Naive B cell (primary cell): ENCODE results near the gene KCNK3. TPM values are rescaled to one million over a fixed set of nuclear protein-coding genes. Genes with fewer than 3 reads are reported as not detected.
"Not testable (repeated sequence)": the region's sequence is repeated elsewhere in the genome, so short reads cannot be mapped to it uniquely, and the experiment has no call there.

Experiments
- ATAC-seq, 2 donors: fragments of 150-1000 bp; cut with Tn5 transposase; 2 replicates each; pipeline ENCODE4 v1.10.0; 2021; ENCODE audit warnings: low read depth in 2 of 2, mild to moderate bottlenecking in 2 of 2, moderate library complexity in 2 of 2
- DNase-seq: peaks from one replicate; pipeline ENCODE4 v3.0.0; 2022
- H3K27ac Mint-ChIP-seq, 6 donors: one replicate each; pipeline ENCODE4 v1.8.0; 2020 to 2022; ENCODE audit warnings: mild to moderate bottlenecking in 6 of 6, mixed read lengths in 6 of 6, moderate library complexity in 5 of 6, inconsistent platforms in 2 of 6
- H3K27me3 Mint-ChIP-seq, 3 donors: one replicate each; pipeline ENCODE4 v1.8.0; 2021 to 2022; ENCODE audit warnings: mixed read lengths in 3 of 3, mild to moderate bottlenecking in 1 of 3
- H3K36me3 Mint-ChIP-seq, 2 donors: one replicate each; pipeline ENCODE4 v1.8.0; 2020 to 2022; ENCODE audit warnings: mixed read lengths in 2 of 2, inconsistent platforms in 1 of 2, mild to moderate bottlenecking in 1 of 2
- H3K4me1 Mint-ChIP-seq, 3 donors: one replicate each; pipeline ENCODE4 v1.8.0; 2020 to 2022; ENCODE audit warnings: mixed read lengths in 3 of 3, inconsistent platforms in 1 of 3, mild to moderate bottlenecking in 1 of 3, moderate library complexity in 1 of 3
- H3K4me3 Mint-ChIP-seq, 8 donors: one replicate each; pipeline ENCODE4 v1.8.0; 2020 to 2022; ENCODE audit warnings: mild to moderate bottlenecking in 8 of 8, mixed read lengths in 8 of 8, moderate library complexity in 8 of 8, inconsistent platforms in 2 of 8
- H3K9me3 Mint-ChIP-seq, 7 donors: one replicate each; pipeline ENCODE4 v1.8.0; 2020 to 2022; ENCODE audit warnings: mixed read lengths in 7 of 7, mild to moderate bottlenecking in 5 of 7, inconsistent platforms in 2 of 7, moderate library complexity in 1 of 7
- polyA plus RNA-seq, 6 donors: library from polyadenylated mRNA; unstranded; fragments of 300-500 nt; fragmentation: Illumina TruSeq; gene quantifications; one replicate each; pipeline ENCODE4 v1.2.3, GENCODE V29; 2021; ENCODE audit warnings: low read depth in 6 of 6

Gene KCNK3
- polyA plus RNA-seq, 6 donors from 2014 or later = not detected

DNA sequence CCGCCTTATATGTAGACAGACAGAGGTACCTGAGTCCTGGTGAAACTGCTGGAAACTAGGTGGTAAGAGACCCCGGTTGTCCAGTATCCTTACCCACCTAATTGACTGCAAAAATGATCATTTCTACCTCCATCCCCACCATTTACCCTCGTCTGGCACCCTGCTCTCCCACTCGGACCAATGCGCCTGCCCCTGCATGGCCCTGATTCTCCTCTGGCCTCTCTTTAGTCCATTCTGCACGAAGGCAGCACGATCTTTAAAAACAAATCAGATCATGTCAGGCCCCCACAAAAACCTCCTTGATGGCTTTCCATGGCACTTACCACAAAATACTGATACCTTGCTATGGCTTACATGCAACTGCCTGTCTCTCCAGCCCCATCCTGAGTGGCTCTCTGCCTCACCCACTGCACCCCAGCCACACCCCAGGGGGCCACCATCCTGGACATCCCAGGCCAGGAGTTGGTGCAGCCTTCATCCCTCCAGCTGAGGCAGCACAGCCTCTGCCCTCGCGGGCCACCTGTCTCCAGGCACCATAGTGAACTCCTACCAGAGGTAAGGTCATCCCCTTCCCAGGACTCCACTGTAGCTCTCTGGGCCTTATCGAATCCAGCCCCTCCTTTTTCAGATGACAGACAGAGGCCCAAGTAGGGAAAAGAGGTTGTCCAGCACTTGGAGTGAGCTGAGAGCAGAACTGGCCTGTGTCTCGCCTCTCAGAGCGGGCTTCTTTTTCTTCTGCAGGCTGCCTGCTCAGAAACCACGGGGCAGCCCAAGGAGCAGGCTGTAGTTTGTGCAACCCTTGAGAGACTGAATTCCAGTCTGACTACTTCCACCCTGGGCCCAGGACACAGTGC, 39.1 kb upstream of the KCNK3 start:
- no peak for DNase-seq
- no peak overlapping the region for H3K27ac Mint-ChIP-seq
- H3K36me3 Mint-ChIP-seq = no peaks in the 10 kb centered on the region
- no peak for ATAC-seq
- peaks cover 5 to 47% (median 31%) of the 10 kb centered on the region in 3 donors for H3K27me3 Mint-ChIP-seq
- H3K4me1 Mint-ChIP-seq = no peaks in the 10 kb centered on the region
- peak overlapping the region in 1 of 8 donors; percentile 29 for H3K4me3 Mint-ChIP-seq
- peaks cover 0 to 5% (median 1%) of the 10 kb centered on the region in 7 donors for H3K9me3 Mint-ChIP-seq

DNA sequence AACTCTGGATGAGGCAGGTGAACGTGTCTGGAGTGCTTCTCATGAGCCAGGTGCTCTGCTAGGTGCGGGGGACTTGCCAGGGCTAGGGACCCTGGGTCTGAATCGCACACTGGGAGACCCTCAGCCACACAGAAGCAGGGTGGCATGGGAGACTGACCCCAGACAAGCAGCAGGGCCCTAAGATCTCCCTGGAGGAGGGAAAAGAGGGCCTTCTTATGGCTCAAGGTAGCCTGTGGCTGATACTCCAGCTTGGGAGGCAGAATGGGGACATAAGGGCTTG, 38.5 kb upstream of the KCNK3 start:
- H3K4me3 Mint-ChIP-seq = no peak overlapping the region
- H3K36me3 Mint-ChIP-seq = peaks cover 0 to 4% of the 10 kb centered on the region in 2 donors
- H3K27me3 Mint-ChIP-seq = peaks cover 5 to 53% (median 37%) of the 10 kb centered on the region in 3 donors
- H3K4me1 Mint-ChIP-seq = no peaks in the 10 kb centered on the region
- no peak overlapping the region for H3K27ac Mint-ChIP-seq
- ATAC-seq (no peak), DNase-seq (no peak)
- peaks cover 3 to 9% (median 6%) of the 10 kb centered on the region in 7 donors for H3K9me3 Mint-ChIP-seq

DNA sequence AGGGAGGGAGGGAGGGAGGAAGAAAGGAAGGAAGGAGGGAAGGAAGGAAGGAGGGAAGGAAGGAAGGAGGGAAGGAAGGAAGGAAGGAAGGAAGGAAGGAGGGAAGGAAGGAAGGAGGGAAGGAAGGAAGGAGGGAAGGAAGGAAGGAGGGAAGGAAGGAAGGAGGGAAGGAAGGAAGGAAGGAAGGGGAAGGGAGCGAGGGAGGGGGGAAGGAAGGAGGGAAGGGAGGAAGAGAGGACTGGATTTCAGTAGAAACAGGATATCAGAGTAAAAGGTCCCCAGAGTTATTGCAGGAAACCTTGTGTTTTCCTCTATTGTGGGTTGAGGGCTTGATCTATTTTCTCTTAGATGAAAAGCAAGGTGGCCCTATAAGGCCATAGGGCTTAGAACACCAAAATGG, 37.4 kb upstream of the KCNK3 start:
- H3K27me3 Mint-ChIP-seq = peaks cover 5 to 46% (median 33%) of the 10 kb centered on the region in 3 donors
- not testable (repeated sequence) for ATAC-seq

DNA sequence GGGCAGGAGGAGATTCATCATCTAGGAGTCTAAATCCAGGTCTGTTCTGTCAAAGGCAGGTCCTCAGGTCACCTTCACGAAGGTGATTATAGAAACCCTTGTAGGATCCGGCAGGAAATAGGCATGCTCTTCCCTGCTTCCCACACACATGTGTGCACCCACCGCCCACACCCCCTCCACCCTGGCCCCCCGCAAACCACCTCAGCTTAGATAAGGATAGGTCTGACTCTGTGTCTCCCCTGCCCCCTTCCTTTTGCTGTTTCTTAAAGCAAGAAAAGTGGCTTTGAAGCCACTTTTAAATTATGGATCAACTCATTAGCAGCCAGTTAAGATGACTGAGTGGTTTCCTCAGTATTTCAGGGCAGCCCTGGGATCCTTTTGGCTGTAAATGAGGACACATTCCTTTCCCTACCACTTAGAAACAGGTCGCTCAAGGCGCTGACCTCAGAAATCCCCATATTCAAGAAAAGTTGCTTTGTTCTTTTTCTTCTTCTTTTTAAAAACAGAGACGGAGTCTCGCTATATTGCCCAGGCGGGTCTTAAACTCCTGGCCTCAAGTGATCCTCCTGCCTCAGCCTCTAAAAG, 36.8 kb upstream of the KCNK3 start:
- DNase-seq (no peak), ATAC-seq (no peak)
- H3K9me3 Mint-ChIP-seq = peaks cover 10 to 24% (median 20%) of the 10 kb centered on the region in 7 donors
- H3K4me1 Mint-ChIP-seq = no peaks in the 10 kb centered on the region
- H3K4me3 Mint-ChIP-seq = no peak overlapping the region
- H3K36me3 Mint-ChIP-seq = peaks cover 7 to 8% of the 10 kb centered on the region in 2 donors
- H3K27me3 Mint-ChIP-seq = peaks cover under 1 to 40% (median 30%) of the 10 kb centered on the region in 3 donors
- H3K27ac Mint-ChIP-seq = no peak overlapping the region

More for the DNA sequence above, 37.4 kb upstream of the KCNK3 start:
- H3K27ac Mint-ChIP-seq, H3K36me3 Mint-ChIP-seq, H3K4me1 Mint-ChIP-seq, DNase-seq, H3K4me3 Mint-ChIP-seq: not testable (repeated sequence)
- H3K9me3 Mint-ChIP-seq = peaks cover 6 to 19% (median 15%) of the 10 kb centered on the region in 7 donors

DNA sequence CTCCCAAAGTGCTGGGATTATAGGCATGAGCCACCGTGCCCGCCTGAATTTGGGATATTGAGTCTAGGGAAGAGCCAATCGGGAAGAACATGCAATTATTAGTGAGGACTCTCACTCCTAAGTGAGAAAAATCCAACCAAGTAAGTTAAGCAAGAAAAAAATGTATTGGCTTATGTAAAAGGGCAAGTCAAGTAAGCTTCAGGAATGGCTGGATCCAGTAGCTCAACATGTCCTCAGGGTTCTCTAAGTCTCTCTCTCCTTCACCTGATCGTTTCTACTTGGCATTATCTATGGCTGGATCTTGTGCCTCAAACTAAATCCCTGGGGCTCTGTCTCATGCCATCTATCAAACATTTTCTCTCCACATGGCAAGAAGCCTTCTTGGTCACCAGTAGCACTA, 35.3 kb upstream of the KCNK3 start:
- Mint-ChIP-seq H3K9me3 (peaks cover 12 to 32% (median 27%) of the 10 kb centered on the region in 7 donors), H3K4me3 (no peak overlapping the region), H3K36me3 (peaks cover 8 to 13% of the 10 kb centered on the region in 2 donors), H3K27ac (no peak overlapping the region), H3K27me3 (peaks cover 0 to 29% (median 18%) of the 10 kb centered on the region in 3 donors), H3K4me1 (no peaks in the 10 kb centered on the region)
- ATAC-seq (no peak), DNase-seq (no peak)

DNA sequence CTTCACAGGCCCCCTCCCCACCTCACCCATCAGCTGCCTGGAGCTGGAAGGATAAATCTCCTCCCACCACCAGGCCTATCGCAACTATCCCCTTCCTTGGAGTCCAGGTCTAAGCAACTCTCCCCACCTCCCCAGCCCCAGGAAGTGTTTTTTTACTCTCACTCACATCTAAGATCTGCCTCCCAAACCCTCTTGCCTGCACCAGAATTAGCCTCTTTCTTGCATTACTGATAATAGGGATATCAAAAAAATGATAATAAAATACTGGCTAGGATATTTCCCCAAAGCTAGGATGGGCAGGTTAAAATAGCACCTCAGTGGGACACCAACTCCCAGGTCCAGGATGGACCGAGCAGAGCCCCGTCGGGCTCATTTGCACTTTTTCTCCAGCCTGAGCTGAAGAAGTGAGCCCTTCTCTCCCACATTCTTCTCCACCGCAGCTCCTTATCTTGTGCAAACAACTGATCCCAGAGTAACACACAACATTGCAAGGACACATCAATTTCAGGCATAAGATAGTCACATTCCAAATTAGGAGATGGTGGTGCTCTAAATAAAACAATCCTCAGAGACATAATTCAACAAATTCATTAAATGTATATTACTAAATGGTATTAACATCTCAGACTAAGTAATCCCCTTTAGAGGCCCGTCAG, 33.7 kb upstream of the KCNK3 start:
- no peak overlapping the region for H3K4me3 Mint-ChIP-seq
- peaks cover 0 to 19% (median 14%) of the 10 kb centered on the region in 3 donors for H3K27me3 Mint-ChIP-seq
- ATAC-seq (no peak), DNase-seq (no peak)
- H3K36me3 Mint-ChIP-seq = peaks cover 8 to 13% of the 10 kb centered on the region in 2 donors
- H3K27ac Mint-ChIP-seq = peak overlapping the region in 1 of 6 donors; percentile 41
- H3K9me3 Mint-ChIP-seq = peaks cover 13 to 34% (median 29%) of the 10 kb centered on the region in 7 donors
- H3K4me1 Mint-ChIP-seq = no peaks in the 10 kb centered on the region

DNA sequence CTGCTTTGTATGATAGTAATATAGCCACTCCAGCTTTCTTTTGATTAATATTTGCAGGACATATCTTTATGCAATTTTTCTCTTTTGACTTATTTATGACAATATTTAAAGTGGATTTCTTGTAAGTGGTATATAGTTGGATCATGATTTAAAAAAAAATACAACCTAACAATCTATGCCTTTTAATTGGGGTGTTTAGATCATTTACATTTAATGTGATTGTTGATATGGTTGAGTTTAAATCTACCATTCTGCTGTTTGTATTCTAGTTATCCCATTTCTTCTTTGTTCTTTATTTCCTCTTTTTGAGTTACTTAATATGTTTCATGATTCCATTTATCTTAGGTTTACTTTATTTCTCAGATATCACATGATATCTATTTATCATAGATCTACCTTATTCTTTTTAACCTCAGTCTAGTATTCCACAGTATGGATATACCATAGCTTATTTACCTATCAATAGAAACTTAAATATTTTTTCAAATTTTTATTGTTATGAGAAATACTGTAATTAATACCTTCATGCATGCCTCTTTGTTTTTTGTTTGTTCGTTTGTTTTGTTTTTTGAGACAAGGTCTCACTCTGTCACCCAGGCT, 32.1 kb upstream of the KCNK3 start:
- peaks cover 8 to 15% of the 10 kb centered on the region in 2 donors for H3K36me3 Mint-ChIP-seq
- no peak overlapping the region for H3K27ac Mint-ChIP-seq
- ATAC-seq (no peak), DNase-seq (no peak)
- no peaks in the 10 kb centered on the region for H3K4me1 Mint-ChIP-seq
- H3K9me3 Mint-ChIP-seq = peaks cover 13 to 45% (median 29%) of the 10 kb centered on the region in 7 donors
- H3K27me3 Mint-ChIP-seq = peaks cover 4 to 14% (median 11%) of the 10 kb centered on the region in 3 donors
- no peak overlapping the region for H3K4me3 Mint-ChIP-seq

DNA sequence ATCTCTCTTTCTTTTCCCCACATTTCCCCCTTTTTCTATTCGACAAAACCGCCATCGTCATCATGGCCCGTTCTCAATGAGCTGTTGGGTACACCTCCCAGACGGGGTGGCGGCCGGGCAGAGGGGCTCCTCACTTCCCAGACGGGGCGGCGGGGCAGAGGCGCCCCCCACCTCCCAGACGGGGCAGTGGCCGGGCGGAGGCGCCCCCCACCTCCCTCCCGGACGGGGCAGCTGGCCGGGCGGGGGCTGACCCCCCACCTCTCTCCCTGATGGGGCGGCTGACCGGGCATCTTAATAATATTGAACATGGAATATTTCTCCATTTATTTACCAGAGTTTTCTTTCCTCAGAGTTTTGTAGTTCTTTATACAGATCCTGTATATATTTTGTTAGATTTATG, 27.2 kb upstream of the KCNK3 start:
- not testable (repeated sequence) for H3K27ac Mint-ChIP-seq, H3K4me3 Mint-ChIP-seq, H3K4me1 Mint-ChIP-seq, ATAC-seq, DNase-seq
- H3K9me3 Mint-ChIP-seq = peaks cover 10 to 39% (median 18%) of the 10 kb centered on the region in 7 donors
- H3K27me3 Mint-ChIP-seq = peaks cover 21 to 46% (median 45%) of the 10 kb centered on the region in 3 donors
- H3K36me3 Mint-ChIP-seq = peaks cover 0 to 18% of the 10 kb centered on the region in 2 donors

DNA sequence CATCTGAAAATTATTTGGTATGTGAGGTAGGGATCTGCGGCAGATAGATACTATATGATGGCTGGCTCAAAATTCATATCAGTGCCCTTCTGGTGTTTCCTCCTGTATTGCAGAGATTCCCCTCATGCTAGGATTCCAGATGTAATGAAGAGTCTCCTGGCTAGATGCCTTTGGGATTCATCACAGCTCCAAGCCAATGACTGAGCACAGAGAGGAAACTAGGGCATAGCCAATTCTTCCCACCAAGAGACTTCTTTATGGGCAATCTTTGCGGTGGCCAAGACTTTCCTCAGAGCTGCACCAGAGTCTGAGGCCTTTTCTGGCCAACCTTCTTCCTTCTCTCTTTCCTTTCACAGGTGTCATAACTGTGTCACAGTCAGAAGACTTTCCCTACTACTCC, 25.9 kb upstream of the KCNK3 start:
- DNase-seq = no peak
- Mint-ChIP-seq H3K4me1 (no peaks in the 10 kb centered on the region), H3K27ac (no peak overlapping the region), H3K36me3 (peaks cover 0 to 8% of the 10 kb centered on the region in 2 donors), H3K4me3 (no peak overlapping the region), H3K9me3 (peaks cover 5 to 27% (median 9%) of the 10 kb centered on the region in 7 donors), H3K27me3 (peaks cover 25 to 53% (median 51%) of the 10 kb centered on the region in 3 donors)
- ATAC-seq = no peak

DNA sequence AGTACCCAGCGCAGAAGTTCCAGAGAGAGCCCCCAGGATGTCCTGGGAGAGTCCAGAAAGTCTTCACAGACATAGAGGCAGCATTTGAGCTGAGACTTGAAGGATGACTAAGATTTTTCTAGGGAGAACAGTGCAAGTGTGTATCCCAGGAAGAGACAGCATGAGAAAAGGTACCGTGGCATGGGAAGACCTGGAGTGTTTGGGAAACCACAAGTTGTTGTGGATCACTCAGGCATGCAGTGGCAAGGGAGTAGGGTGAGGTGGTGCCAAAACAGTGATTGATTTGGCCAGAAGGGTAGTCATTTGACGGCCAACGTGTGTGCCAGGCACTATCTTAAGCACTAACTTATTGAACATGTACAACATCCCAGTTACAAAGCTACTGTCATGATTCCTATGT, 24.5 kb upstream of the KCNK3 start:
- H3K27me3 Mint-ChIP-seq = peaks cover 27 to 62% (median 59%) of the 10 kb centered on the region in 3 donors
- H3K9me3 Mint-ChIP-seq = peaks cover 5 to 27% (median 8%) of the 10 kb centered on the region in 7 donors
- H3K36me3 Mint-ChIP-seq = peaks cover 0 to 8% of the 10 kb centered on the region in 2 donors
- no peak for DNase-seq
- no peaks in the 10 kb centered on the region for H3K4me1 Mint-ChIP-seq
- H3K4me3 Mint-ChIP-seq = no peak overlapping the region
- ATAC-seq = no peak
- no peak overlapping the region for H3K27ac Mint-ChIP-seq

DNA sequence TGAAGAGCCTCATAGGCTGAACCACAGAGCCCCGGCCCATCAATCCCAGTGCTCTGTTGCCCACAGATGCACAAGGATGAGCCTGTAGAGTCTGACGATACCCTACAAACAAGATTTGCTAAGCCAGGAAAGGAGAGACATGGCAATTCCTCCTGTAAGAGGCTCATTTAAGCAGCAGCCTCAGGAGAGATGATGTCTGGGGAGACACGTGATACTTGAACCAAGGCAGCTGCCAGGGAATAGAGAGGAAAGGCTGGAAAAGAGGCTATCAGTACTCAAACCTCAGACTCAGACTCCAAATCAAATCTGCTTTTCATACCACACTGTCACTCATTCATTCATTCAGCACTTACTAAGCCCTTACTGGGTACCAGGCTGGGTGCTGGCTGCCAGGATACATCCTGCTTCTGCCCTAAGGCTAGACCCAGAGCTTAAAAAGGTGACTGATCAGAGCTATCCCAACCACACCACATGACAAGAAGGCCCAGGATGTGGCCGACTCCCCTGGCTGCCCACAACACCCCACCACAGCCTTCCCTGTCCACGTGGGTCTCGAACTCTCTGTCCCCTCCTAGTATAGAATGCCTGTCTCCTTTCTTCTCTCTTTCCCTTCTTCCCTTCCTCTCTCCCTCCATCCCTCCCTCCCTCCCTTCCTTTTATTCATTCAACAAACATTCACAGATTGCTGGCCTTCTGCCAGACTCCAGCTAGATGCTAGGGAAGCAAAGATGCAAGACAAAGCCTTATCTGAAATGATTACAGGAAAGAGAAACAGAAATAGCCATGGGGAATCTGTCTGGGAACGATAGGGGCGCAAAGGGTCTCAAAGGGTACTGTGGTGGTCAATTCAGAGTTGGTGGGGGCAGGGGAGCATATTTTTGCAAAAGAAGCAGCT, 23.4 kb upstream of the KCNK3 start:
- peaks cover 0 to 8% of the 10 kb centered on the region in 2 donors for H3K36me3 Mint-ChIP-seq
- ATAC-seq = no peak
- H3K4me1 Mint-ChIP-seq = no peaks in the 10 kb centered on the region
- no peak overlapping the region for H3K27ac Mint-ChIP-seq
- peaks cover 32 to 67% (median 62%) of the 10 kb centered on the region in 3 donors for H3K27me3 Mint-ChIP-seq
- no peak overlapping the region for H3K4me3 Mint-ChIP-seq
- peaks cover 4 to 22% (median 5%) of the 10 kb centered on the region in 7 donors for H3K9me3 Mint-ChIP-seq
- no peak for DNase-seq

DNA sequence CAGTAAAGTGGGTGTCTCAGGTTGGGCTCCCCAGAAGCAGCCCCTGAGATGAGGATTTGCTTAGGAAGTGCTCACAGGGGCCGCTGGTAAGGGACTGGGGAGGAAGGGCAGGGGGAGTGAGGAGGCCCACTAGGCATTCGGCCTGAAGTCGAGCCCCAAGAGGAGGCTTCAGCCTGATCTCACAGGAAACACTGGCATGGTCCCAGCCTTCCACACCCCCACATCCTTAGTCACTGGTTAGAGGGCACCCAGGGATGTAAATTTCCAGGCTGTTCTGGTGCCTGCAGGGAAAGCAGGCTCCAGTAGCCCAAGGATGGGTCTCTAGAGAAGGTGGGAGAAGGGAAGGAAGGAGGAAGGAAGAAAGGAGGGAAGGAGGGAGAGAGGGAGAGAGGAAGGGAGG, 22.4 kb upstream of the KCNK3 start:
- Mint-ChIP-seq H3K27me3 (peaks cover 28 to 72% (median 57%) of the 10 kb centered on the region in 3 donors), H3K27ac (no peak overlapping the region), H3K4me1 (no peaks in the 10 kb centered on the region), H3K9me3 (peaks cover 4 to 15% (median 5%) of the 10 kb centered on the region in 7 donors), H3K36me3 (peaks cover 0 to 8% of the 10 kb centered on the region in 2 donors), H3K4me3 (no peak overlapping the region)
- no peak for ATAC-seq
- no peak for DNase-seq
